ENCODE measurements around the gene GCNT4. TPM values are rescaled to one million over a fixed set of nuclear protein-coding genes. Genes with fewer than 3 reads are reported as not detected.

Gene GCNT4
- total RNA-seq, 1 experiment from 2014 or later = not detected

- no peak overlapping the region for H3K4me3 ChIP-seq (ENCODE audit: low read length)
- no peaks in the 10 kb centered on the region for H3K27me3 ChIP-seq (ENCODE audit: low read length)
- H3K9ac ChIP-seq (ENCODE audit: low read length) = no peak overlapping the region
- no peak overlapping the region for H3K27ac ChIP-seq (ENCODE audit: low read length)
- H3K9me3 ChIP-seq (ENCODE audit: low read length) = no peaks in the 10 kb centered on the region
- H3K4me2 ChIP-seq (ENCODE audit: low read depth, low read length, poor library complexity, severe bottlenecking) = no peak overlapping the region
- H3K9me2 ChIP-seq (replicated peaks; ENCODE audit: insufficient read depth, low read length) = no peaks in the 10 kb centered on the region
- H3K36me3 ChIP-seq (ENCODE audit: insufficient read depth, low read length) = no peaks in the 10 kb centered on the region
- no peaks in the 10 kb centered on the region for H3K4me1 ChIP-seq (ENCODE audit: low read length)
- no peaks in the 10 kb centered on the region for H3K79me2 ChIP-seq (ENCODE audit: low read length)
- DNase-seq = no peak
- no peak overlapping the region for H2AFZ ChIP-seq (ENCODE audit: low read length)
- H4K20me1 ChIP-seq (ENCODE audit: insufficient read depth, low read depth, low read length) = no peaks in the 10 kb centered on the region
These were observed 15.3 kb downstream of the GCNT4 start for GRCh38 chr5:75037106-75037505.

DNA sequence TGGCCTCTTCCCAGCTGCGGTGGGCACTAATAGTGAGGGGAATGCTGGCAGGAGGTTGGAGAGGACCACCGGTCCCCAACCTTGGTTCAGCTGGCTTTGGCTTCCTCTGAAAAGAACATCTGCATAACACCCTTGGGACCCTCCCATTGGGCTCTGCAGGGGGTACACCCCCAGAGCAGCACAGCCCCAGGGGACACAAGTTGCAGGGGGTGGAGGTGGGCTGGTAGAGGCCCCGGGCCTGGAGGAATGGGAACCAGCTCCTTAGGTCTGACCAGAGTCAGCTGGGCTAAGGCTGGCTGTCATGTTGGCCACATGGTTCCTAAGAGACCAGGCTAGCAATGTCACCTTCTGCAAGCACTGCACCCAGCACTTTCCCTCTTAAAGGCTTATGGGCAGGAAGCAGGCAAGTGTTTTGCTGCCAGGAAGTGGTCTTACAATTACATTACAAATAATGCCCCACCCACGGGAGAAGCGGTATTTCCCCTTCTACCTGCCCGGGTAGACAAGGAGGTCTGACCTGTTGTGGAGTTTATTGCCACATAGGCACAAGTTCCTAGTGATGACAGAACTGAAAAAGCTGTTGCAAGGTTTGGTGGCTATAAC lies 18.1 kb downstream of the GCNT4 start:
- Histone ChIP-seq H3K79me2 (ENCODE audit: low read length) (no peaks in the 10 kb centered on the region), H3K27ac (ENCODE audit: low read length) (no peak overlapping the region), H2AFZ (ENCODE audit: low read length) (no peak overlapping the region), H3K27me3 (ENCODE audit: low read length) (no peaks in the 10 kb centered on the region), H3K9me2 (replicated peaks; ENCODE audit: insufficient read depth, low read length) (no peaks in the 10 kb centered on the region), H3K9me3 (ENCODE audit: low read length) (no peaks in the 10 kb centered on the region), H3K9ac (ENCODE audit: low read length) (no peak overlapping the region), H3K4me1 (ENCODE audit: low read length) (no peaks in the 10 kb centered on the region), H4K20me1 (ENCODE audit: insufficient read depth, low read depth, low read length) (no peaks in the 10 kb centered on the region), H3K4me2 (ENCODE audit: low read depth, low read length, poor library complexity, severe bottlenecking) (no peak overlapping the region), H3K4me3 (ENCODE audit: low read length) (no peak overlapping the region), H3K36me3 (ENCODE audit: insufficient read depth, low read length) (no peaks in the 10 kb centered on the region)
- DNase-seq = no peak

DNA sequence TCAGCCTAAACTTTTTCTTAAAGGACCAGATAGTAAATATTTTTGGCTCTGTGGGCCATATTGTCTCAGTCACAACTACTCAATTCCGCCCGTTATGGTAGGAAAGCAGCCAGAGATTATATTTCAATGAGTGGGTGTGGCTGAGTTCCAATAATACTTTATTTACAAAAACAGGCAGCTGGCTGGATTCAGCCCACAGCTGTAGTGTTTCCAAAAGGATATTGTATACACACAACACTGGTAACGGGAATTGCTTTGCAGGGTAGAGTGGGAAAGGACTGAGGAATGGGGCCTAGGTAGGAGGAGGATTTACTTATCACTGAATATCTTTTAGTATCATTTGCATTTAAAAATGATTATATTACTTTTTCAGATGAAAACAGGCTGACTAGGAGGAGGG lies 21.0 kb downstream of the GCNT4 start:
- H2AFZ ChIP-seq (ENCODE audit: low read length) = no peak overlapping the region
- H3K4me2 ChIP-seq (ENCODE audit: low read depth, low read length, poor library complexity, severe bottlenecking) = no peak overlapping the region
- no peaks in the 10 kb centered on the region for H3K27me3 ChIP-seq (ENCODE audit: low read length)
- DNase-seq = no peak
- H3K79me2 ChIP-seq (ENCODE audit: low read length) = no peaks in the 10 kb centered on the region
- no peak overlapping the region for H3K9ac ChIP-seq (ENCODE audit: low read length)
- H3K9me3 ChIP-seq (ENCODE audit: low read length) = no peaks in the 10 kb centered on the region
- no peaks in the 10 kb centered on the region for H3K4me1 ChIP-seq (ENCODE audit: low read length)
- no peaks in the 10 kb centered on the region for H4K20me1 ChIP-seq (ENCODE audit: insufficient read depth, low read depth, low read length)
- H3K9me2 ChIP-seq (replicated peaks; ENCODE audit: insufficient read depth, low read length) = no peaks in the 10 kb centered on the region
- H3K4me3 ChIP-seq (ENCODE audit: low read length) = no peak overlapping the region
- H3K27ac ChIP-seq (ENCODE audit: low read length) = no peak overlapping the region
- H3K36me3 ChIP-seq (ENCODE audit: insufficient read depth, low read length) = no peaks in the 10 kb centered on the region

DNA sequence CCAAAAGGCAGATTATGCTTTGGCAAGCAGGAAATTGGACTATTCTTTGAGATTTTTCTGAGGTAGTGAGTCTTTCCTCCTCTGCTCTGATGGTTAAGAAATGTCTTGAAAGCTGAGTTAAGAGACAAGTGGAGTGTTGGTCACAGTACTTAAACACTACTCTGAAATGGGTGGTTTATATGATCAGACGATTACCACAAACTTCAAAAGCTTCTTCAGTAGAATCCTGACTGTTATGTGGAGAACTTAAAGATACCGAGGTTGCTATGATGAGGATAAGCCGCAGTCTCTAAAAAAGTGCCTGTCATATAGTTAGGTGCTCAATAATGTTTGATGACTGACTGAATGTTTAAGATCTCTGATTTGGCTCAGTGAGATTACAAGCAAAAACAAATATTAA lies 24.3 kb downstream of the GCNT4 start:
- H3K9me2 ChIP-seq (replicated peaks; ENCODE audit: insufficient read depth, low read length) = no peaks in the 10 kb centered on the region
- no peaks in the 10 kb centered on the region for H3K36me3 ChIP-seq (ENCODE audit: insufficient read depth, low read length)
- H3K4me1 ChIP-seq (ENCODE audit: low read length) = no peaks in the 10 kb centered on the region
- H4K20me1 ChIP-seq (ENCODE audit: insufficient read depth, low read depth, low read length) = no peaks in the 10 kb centered on the region
- H3K4me2 ChIP-seq (ENCODE audit: low read depth, low read length, poor library complexity, severe bottlenecking) = no peak overlapping the region
- no peaks in the 10 kb centered on the region for H3K9me3 ChIP-seq (ENCODE audit: low read length)
- no peak overlapping the region for H3K9ac ChIP-seq (ENCODE audit: low read length)
- no peak overlapping the region for H2AFZ ChIP-seq (ENCODE audit: low read length)
- H3K27me3 ChIP-seq (ENCODE audit: low read length) = no peaks in the 10 kb centered on the region
- no peak overlapping the region for H3K4me3 ChIP-seq (ENCODE audit: low read length)
- no peaks in the 10 kb centered on the region for H3K79me2 ChIP-seq (ENCODE audit: low read length)
- no peak overlapping the region for H3K27ac ChIP-seq (ENCODE audit: low read length)
- DNase-seq = no peak

GRCh38 chr5:75023368-75024159 lies 28.8 kb downstream of the GCNT4 start:
- Histone ChIP-seq H3K9me3 (ENCODE audit: low read length) (no peaks in the 10 kb centered on the region), H3K79me2 (ENCODE audit: low read length) (no peaks in the 10 kb centered on the region), H2AFZ (ENCODE audit: low read length) (no peak overlapping the region), H3K9ac (ENCODE audit: low read length) (no peak overlapping the region), H3K4me2 (ENCODE audit: low read depth, low read length, poor library complexity, severe bottlenecking) (no peak overlapping the region), H3K4me3 (ENCODE audit: low read length) (no peak overlapping the region), H3K27me3 (ENCODE audit: low read length) (no peaks in the 10 kb centered on the region), H3K4me1 (ENCODE audit: low read length) (no peaks in the 10 kb centered on the region), H3K9me2 (replicated peaks; ENCODE audit: insufficient read depth, low read length) (no peaks in the 10 kb centered on the region), H3K36me3 (ENCODE audit: insufficient read depth, low read length) (no peaks in the 10 kb centered on the region), H3K27ac (ENCODE audit: low read length) (no peak overlapping the region), H4K20me1 (ENCODE audit: insufficient read depth, low read depth, low read length) (no peaks in the 10 kb centered on the region)
- no peak for DNase-seq

GRCh38 chr5:75021800-75022199 lies 30.6 kb downstream of the GCNT4 start:
- H4K20me1 ChIP-seq (ENCODE audit: insufficient read depth, low read depth, low read length) = no peaks in the 10 kb centered on the region
- no peaks in the 10 kb centered on the region for H3K9me3 ChIP-seq (ENCODE audit: low read length)
- no peak overlapping the region for H3K4me2 ChIP-seq (ENCODE audit: low read depth, low read length, poor library complexity, severe bottlenecking)
- no peaks in the 10 kb centered on the region for H3K9me2 ChIP-seq (replicated peaks; ENCODE audit: insufficient read depth, low read length)
- H2AFZ ChIP-seq (ENCODE audit: low read length) = no peak overlapping the region
- no peak for DNase-seq
- no peaks in the 10 kb centered on the region for H3K27me3 ChIP-seq (ENCODE audit: low read length)
- H3K4me1 ChIP-seq (ENCODE audit: low read length) = no peaks in the 10 kb centered on the region
- no peak overlapping the region for H3K4me3 ChIP-seq (ENCODE audit: low read length)
- H3K36me3 ChIP-seq (ENCODE audit: insufficient read depth, low read length) = no peaks in the 10 kb centered on the region
- H3K9ac ChIP-seq (ENCODE audit: low read length) = no peak overlapping the region
- H3K27ac ChIP-seq (ENCODE audit: low read length) = no peak overlapping the region
- no peaks in the 10 kb centered on the region for H3K79me2 ChIP-seq (ENCODE audit: low read length)

DNA sequence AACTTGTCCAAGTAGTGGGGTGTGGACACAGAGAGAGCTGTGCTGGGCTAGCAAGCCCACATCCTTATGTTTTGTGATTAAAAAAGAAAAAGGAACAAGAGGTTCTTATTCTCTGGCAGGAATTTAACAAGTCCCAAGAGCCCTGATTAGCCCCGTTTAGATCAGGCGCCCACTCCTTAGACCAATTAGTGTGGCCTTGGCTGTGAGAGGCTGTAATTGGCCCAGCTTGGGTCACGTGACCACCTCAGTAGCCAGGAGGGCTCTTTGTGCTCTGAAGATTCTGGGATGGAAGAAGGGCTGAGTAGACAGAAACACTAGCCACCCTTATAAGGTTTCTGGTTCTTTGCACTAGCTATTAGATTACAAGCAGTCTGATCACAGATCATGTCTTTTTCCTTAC lies 31.1 kb downstream of the GCNT4 start:
- Histone ChIP-seq H3K27ac (ENCODE audit: low read length) (no peak overlapping the region), H3K27me3 (ENCODE audit: low read length) (no peaks in the 10 kb centered on the region), H2AFZ (ENCODE audit: low read length) (no peak overlapping the region), H3K9me2 (replicated peaks; ENCODE audit: insufficient read depth, low read length) (no peaks in the 10 kb centered on the region), H3K4me3 (ENCODE audit: low read length) (no peak overlapping the region), H3K4me2 (ENCODE audit: low read depth, low read length, poor library complexity, severe bottlenecking) (no peak overlapping the region), H3K9me3 (ENCODE audit: low read length) (no peaks in the 10 kb centered on the region), H3K36me3 (ENCODE audit: insufficient read depth, low read length) (no peaks in the 10 kb centered on the region), H3K79me2 (ENCODE audit: low read length) (no peaks in the 10 kb centered on the region), H3K4me1 (ENCODE audit: low read length) (no peaks in the 10 kb centered on the region), H3K9ac (ENCODE audit: low read length) (no peak overlapping the region), H4K20me1 (ENCODE audit: insufficient read depth, low read depth, low read length) (no peaks in the 10 kb centered on the region)
- DNase-seq = no peak

- Histone ChIP-seq H3K4me2 (ENCODE audit: low read depth, low read length, poor library complexity, severe bottlenecking) (no peak overlapping the region), H3K9ac (ENCODE audit: low read length) (no peak overlapping the region), H3K9me3 (ENCODE audit: low read length) (no peaks in the 10 kb centered on the region), H3K79me2 (ENCODE audit: low read length) (no peaks in the 10 kb centered on the region), H3K9me2 (replicated peaks; ENCODE audit: insufficient read depth, low read length) (no peaks in the 10 kb centered on the region), H4K20me1 (ENCODE audit: insufficient read depth, low read depth, low read length) (no peaks in the 10 kb centered on the region), H2AFZ (ENCODE audit: low read length) (no peak overlapping the region), H3K27ac (ENCODE audit: low read length) (no peak overlapping the region), H3K36me3 (ENCODE audit: insufficient read depth, low read length) (no peaks in the 10 kb centered on the region), H3K4me1 (ENCODE audit: low read length) (no peaks in the 10 kb centered on the region), H3K27me3 (ENCODE audit: low read length) (no peaks in the 10 kb centered on the region), H3K4me3 (ENCODE audit: low read length) (no peak overlapping the region)
- DNase-seq = no peak
These were observed 32.2 kb downstream of the GCNT4 start for GRCh38 chr5:75020016-75020656.

All from Karpas-422 (cell line).